NCI-H1105 (cell line): ENCODE data around the gene PHACTR1.

Source experiments
- DNase-seq: peaks from one replicate; lab custom pipeline; 2025; lab: John Stamatoyannopoulos, UW

PHACTR1 gene

GRCh38 chr6:13267142-13267651, 550.6 kb downstream of the PHACTR1 start:
- no peak for DNase-seq

- no peak for DNase-seq
These were observed 552.4 kb downstream of the PHACTR1 start for GRCh38 chr6:13268913-13269518.

GRCh38 chr6:13272131-13273046, 555.8 kb downstream of the PHACTR1 start:
- no peak for DNase-seq

- DNase-seq: no peak
These were observed 556.8 kb downstream of the PHACTR1 start for GRCh38 chr6:13273202-13273930.

- no peak for DNase-seq
These were observed 557.6 kb downstream of the PHACTR1 start for GRCh38 chr6:13273931-13274706.

GRCh38 chr6:13274707-13275434, 558.3 kb downstream of the PHACTR1 start:
- no peak for DNase-seq

GRCh38 chr6:13275435-13275989, 558.9 kb downstream of the PHACTR1 start:
- DNase-seq: no peak

- no peak for DNase-seq
These were observed 560.7 kb downstream of the PHACTR1 start for GRCh38 chr6:13277231-13277630.

- DNase-seq: no peak
These were observed 561.6 kb downstream of the PHACTR1 start for GRCh38 chr6:13278164-13278563.

- DNase-seq: no peak
These were observed 562.4 kb downstream of the PHACTR1 start for GRCh38 chr6:13278991-13279390.

- DNase-seq: no peak
These were observed 563.7 kb downstream of the PHACTR1 start for GRCh38 chr6:13280254-13280653.

GRCh38 chr6:13281686-13282085, 565.1 kb downstream of the PHACTR1 start:
- no peak for DNase-seq

GRCh38 chr6:13282393-13283069, 566.0 kb downstream of the PHACTR1 start:
- DNase-seq: no peak

GRCh38 chr6:13283331-13283730, 566.8 kb downstream of the PHACTR1 start:
- DNase-seq: no peak

GRCh38 chr6:13284646-13285045, 568.1 kb downstream of the PHACTR1 start:
- DNase-seq: no peak

GRCh38 chr6:13285705-13286104, 569.1 kb downstream of the PHACTR1 start:
- no peak for DNase-seq

- no peak for DNase-seq
These were observed 569.6 kb downstream of the PHACTR1 start for GRCh38 chr6:13286181-13286580.

GRCh38 chr6:13287104-13287503, 570.5 kb downstream of the PHACTR1 start:
- DNase-seq: no peak

- no peak for DNase-seq
These were observed 571.9 kb downstream of the PHACTR1 start for GRCh38 chr6:13288481-13288880.

GRCh38 chr6:13288969-13289391, 572.4 kb downstream of the PHACTR1 start:
- DNase-seq: no peak
